Measurements from ENCODE around the gene HSPB6.

GRCh38 chr19:35757749-35758608, 1.1 kb upstream of the HSPB6 start, which contains the start of gene PROSER3:
- TF ChIP-seq CTCF (IDR thresholded peaks at IDR 0.05; ENCODE audit: low read length) (no peak), EZH2 (IDR thresholded peaks at IDR 0.05; ENCODE audit: borderline replicate concordance, low read length) (no peak)

All from OCI-LY1 (cell line).